HG03064 (cell line): ENCODE results near the gene CDKN3.
"Not testable (repeated sequence)": the region's sequence is repeated elsewhere in the genome, so short reads cannot be mapped to it uniquely, and the experiment has no call there.

ENCODE experiments used
- ATAC-seq: cut with Tn5 transposase; IDR thresholded peaks from one replicate; pipeline ENCODE4 v1.9.1; 2021; ENCODE audit warnings: low read depth; ENCODE audit not compliant: unreplicated experiment

The CDKN3 gene

DNA sequence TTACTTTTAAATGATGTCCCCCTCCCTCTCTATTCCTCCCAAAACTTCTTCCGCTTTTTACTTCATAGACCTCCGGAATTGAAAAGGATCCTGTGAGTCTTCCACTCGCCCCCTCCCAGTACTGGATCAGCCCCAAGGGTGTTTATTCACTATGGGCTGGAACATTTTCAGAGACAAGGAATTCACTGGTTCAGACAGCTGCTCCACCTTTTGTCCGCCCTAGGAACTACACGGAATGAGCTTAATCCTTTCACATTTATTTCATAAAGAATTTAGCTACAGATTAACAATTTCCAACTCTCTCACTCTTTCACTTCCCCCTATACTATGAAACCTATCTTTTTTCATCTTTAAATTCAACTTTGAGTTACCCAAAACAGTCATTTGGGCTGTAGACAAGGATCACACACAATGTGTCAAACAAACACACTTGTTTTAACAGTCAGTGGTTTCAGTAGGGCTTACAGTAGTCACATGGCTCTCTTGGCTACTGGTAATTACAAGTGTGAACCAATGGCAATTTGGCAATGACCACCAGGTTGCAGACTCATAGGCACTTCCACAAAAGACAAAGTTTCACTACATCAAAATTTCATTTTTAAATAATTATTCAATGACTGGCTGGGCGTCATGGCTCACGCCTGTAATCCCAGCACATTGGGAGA, 23.8 kb downstream of the CDKN3 start:
- no peak for ATAC-seq

DNA sequence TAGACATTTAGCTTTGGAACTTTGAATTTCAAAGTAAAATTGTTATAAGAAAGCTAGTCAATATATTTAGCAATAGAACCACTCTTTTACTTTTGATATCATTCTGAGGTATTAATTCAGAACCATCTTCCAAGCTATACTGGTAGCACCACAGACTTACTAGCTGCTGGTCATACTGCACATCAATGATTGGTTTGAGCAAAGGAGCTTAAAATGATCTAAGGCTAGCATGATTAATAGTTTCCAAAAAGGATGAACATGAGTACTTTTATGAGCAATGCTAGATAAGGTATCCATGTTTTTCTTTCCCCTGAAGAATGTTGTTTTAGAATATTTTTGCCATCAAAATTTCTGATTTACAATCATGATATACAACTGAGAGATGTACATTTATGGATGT, 27.2 kb downstream of the CDKN3 start:
- no peak for ATAC-seq

DNA sequence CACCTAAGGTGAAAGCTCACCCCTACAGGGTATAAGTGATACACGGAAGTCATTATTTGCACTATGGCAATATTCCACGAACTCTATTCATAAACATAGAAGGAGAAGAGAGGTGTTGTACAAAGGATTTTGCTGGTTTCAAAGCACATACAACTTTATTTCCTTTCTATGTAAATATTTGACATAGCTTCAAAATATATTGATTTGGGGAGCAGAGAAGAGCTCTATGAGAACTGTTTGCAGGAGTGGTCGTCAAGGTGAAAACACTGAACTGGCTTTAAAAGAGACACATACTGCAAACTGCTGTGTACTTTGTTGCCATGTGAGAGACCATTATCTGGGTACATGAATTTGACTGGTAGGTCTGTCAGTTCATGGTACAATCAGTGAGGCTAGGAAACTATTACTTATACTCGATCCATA, 27.7 kb downstream of the CDKN3 start:
- ATAC-seq: no peak

DNA sequence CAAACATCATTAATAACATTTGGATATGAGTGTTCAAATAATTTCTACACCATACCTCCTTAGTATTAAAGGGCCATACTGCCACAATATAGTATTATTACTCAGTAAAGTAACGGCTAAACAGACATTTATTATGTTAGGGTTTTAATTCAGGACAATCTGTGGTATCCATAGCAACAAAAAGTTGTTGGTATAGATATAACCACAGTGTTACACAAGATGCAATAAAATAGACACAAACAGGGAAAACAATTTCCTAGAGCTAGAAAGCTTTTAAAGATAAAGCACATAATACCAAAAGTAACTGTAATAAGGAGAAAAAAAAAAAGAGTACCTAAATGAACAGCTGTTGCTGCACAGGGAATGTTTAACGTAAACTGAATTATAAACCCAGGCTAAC, 28.3 kb downstream of the CDKN3 start:
- no peak for ATAC-seq

- ATAC-seq: no peak
Observed at GRCh38 chr14:54425537-54426274, 28.9 kb downstream of the CDKN3 start.

- no peak for ATAC-seq
Observed at GRCh38 chr14:54427871-54428270, 31.1 kb downstream of the CDKN3 start.

GRCh38 chr14:54428527-54428926, 31.7 kb downstream of the CDKN3 start:
- ATAC-seq: no peak

DNA sequence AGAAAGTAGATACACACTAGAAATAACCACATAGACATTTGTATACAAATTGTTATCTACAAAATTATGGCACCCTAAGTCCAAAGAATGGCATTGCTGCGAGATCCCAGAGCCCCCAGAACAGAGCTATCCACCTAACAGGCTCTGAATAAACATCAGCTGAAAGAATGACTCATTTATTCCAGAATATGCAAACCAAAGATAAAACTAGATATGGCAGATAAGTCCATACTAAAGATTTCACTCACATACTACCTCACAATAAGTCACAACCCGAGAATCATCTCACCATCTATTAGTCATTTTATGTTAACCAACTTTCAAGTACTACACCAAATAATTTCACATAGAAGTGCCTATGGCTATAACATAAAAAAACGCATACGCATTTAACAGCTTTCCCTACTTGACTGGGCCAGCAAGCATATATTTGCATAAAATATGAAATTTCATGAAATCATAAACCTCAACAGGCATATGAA, 38.7 kb downstream of the CDKN3 start:
- ATAC-seq: no peak

DNA sequence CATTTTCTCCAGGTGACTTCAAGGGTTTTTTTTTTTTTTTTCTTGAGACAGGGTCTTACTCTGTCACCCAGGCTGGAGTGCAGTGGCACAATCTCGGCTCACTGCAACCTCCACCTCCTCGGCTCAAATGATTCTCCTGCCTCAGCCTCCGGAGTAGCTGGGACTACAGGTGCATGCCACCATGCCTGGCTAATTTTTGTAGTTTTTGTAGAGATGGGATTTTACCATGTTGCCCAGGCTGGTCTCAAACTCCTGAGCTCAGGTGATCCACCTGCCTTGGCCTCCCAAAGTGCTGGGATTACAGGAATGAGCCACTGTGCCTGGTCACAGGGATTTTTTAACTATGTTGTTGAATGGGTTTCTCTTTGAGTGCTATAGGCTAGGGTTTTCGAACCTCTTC, 41.1 kb downstream of the CDKN3 start:
- ATAC-seq: not testable (repeated sequence)

- ATAC-seq: no peak
Observed at GRCh38 chr14:54438703-54439102, 41.9 kb downstream of the CDKN3 start.

DNA sequence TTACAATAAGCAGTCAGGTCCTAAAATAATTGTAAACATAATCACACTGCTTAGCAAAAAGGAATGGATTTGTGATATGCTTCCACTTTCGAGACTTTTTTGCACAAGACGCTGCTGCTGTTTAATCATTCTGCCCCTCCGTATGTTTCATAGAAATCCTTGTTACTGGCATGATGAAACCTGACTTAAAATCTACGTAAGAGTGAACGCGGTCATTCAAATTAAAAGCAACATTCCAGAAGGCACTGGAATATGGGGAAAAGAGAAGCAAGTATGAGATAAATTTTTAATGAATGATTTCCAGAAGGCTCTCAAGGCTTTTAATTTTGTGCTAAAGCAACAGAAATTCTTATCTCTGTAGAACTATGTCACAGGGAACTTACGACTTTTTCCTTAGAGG, 43.2 kb downstream of the CDKN3 start:
- ATAC-seq: no peak

- no peak for ATAC-seq
Observed at GRCh38 chr14:54440476-54440872, 43.7 kb downstream of the CDKN3 start.

- ATAC-seq: peak; percentile 92
Observed at GRCh38 chr14:54440873-54441868, 44.4 kb downstream of the CDKN3 start, which contains the start of gene CNIH1. CNIH1 (minus strand) TSS chr14:54441374; CDS start chr14:54441327, 47 bp downstream.

GRCh38 chr14:54442961-54443360, 46.2 kb downstream of the CDKN3 start:
- ATAC-seq: not testable (repeated sequence)

DNA sequence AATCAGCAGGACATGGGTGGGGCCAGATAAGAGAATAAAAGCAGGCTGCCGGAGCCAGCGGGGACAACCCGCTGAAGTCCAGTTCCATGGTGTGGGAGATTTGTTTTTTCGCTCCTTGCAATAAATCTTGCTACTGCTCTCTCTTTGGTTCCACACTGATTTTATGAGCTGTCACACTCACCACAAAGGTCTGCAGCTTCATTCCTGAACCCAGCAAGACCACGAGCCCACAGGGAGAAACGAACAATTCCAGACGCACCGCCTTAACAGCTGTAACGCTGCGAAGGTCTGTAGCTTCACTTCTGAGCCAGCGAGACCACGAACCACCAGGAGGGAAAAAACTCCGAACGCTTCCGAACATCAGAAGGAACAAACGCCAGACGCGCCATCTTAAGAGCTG, 47.2 kb downstream of the CDKN3 start:
- ATAC-seq: no peak

- no peak for ATAC-seq
Observed at GRCh38 chr14:54444681-54445080, 47.9 kb downstream of the CDKN3 start.

- no peak for ATAC-seq
Observed at GRCh38 chr14:54446161-54446693, 49.4 kb downstream of the CDKN3 start.

DNA sequence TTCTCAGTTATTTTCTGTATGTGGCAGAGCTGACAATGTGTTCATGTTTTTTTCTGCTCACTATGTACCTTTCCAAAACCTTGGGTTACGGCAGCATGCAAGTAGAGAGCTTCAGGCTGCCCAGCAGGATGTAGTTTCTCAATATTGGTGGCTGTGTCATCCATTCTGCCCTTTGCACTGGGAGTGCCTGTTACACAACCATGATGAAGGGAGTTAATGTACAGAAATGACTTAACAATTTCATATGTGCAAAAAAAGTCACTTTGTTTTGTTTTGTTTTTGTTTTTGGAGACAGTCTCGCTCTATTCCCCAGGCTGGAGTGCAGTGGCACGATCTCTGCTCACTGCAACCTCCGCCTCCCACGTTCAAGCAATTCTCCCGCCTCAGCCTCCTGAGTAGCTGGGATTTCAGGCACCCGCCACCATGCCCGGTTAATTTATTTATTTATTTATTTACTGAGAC, 50.5 kb downstream of the CDKN3 start:
- ATAC-seq: no peak

DNA sequence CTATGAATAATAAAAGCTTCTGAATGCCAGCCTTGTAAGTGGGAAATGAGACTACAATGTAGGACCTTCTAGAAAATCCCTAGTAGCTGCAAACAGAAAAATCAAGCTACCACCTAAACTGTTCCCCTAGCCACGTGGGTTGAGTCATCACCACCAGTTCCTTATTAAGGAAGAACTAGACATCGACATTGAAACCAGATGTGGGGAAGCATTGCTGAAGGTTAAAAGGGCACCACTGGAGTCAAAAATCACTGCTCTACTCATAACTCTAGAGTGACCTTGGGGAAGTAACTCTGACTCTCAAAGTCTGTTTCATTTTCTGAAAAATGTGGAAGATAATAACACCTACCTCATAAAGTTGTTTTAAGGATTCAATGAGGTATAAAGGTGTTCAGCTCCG, 53.7 kb downstream of the CDKN3 start:
- ATAC-seq: no peak

- ATAC-seq: no peak
Observed at GRCh38 chr14:54451121-54451601, 54.4 kb downstream of the CDKN3 start.
